HG02938 (cell line): ENCODE data around the gene SFT2D3.
A peak's percentile ranks its signal among the peaks of the same experiment; 100 is the strongest.

ENCODE experiments used
- ATAC-seq: cut with Tn5 transposase; IDR thresholded peaks from one replicate; pipeline ENCODE4 v1.9.1; 2021; ENCODE audit warnings: mild to moderate bottlenecking, moderate library complexity; ENCODE audit not compliant: unreplicated experiment

Gene SFT2D3

DNA sequence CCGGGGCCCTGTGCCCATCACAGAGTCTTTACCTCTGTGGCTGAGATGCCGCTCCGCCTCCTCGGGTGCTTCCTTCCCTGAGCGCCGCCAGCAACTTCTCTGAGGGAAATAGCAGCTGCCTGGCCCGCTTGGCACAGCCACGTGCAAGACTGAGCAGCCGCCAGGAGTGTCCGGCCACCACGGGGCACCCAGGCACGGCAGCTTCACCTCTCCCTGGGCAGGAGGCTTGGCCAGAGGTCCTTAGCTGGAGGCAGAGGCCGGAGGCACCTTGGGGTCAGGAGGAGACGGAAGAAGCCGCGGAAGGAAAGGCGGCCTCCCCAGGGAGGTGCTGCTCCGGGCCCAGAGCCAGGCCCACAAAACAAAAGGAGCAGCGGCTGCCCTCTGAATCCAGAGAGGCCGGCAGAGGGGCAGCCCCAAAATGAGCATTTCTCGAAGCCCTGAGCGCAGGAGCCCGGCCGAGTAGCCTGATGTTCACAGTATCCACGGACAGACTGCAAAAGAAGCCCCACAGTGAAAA is 20.0 kb upstream of the SFT2D3 start:
- no peak for ATAC-seq

DNA sequence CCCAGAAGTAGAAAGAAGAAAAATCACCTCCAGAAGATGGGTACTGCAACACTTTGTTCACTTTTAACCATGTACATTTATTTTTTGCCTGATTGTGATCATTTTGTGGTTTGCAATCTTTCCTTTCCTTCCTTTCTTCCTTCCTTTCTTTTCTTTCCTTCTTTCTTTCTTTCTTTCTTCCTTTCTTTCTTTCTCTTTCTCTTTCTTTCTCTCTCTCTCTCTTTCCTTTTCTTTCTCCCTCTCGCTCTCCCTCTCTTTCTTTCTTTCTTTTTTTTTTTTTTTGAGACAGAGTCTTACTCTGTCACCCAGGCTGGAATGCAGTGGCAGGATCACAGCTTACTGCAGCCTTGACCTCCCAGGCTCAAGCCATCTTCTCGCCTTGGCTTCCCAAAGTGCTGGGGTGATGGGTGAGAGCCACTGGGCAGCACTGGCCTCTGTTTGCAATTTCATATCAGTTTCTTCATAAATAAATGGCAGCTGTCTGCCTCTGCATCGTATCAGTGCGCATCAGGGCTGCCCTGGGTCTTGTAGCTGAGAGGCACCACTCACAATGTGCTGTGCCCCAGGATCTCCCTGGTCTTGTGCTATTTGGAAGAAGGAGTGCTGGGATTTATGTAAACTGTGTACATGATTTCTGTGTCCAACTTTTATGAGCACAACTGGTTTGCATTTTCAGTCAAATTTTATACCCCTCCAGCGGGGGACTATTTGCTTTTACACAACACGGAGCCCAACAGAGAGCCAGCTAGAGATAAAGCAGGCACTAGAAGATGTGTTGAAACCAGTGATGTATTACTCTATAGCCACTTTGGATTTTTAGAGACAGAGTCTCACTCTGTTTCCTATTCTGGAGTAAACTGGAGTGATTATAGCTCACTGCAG is 19.1 kb upstream of the SFT2D3 start:
- no peak for ATAC-seq

DNA sequence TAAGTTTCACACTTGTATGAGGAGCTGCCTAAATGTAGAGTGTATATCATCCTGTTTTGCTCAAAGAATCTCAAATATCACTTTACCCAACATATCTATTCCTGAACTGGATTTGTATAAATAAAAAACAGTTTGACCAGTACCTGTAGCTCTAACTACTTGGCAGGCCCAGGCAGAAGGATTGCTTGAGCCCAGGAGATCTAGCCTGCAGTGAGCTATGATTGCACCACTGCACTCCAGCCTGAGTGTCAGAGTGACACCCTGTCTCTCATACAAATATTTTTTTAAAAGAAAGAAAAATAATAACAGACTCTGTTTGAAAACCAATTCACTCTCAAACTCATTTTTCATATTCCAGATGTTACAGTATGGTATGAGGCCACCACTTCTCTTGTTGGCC is 18.2 kb upstream of the SFT2D3 start:
- no peak for ATAC-seq

DNA sequence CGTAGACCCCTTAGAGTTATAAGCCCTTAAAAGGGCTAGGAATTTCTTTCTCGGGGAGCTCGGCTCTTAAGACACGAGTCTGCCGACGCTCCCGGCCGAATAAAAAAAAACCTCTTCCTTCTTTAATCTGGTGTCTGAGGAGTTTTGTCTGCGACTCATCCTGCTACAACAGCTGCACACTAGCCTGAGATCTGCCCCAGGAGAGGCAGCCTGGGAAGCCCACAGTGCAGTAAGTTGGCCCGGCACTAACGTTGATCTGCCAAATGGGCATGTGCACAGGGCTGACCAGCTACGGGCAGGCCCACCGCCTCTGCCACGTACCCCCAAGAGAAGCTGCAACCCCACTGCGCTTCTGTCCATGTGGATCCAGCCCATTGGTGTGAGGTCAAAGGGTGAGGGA is 17.5 kb upstream of the SFT2D3 start:
- no peak for ATAC-seq

DNA sequence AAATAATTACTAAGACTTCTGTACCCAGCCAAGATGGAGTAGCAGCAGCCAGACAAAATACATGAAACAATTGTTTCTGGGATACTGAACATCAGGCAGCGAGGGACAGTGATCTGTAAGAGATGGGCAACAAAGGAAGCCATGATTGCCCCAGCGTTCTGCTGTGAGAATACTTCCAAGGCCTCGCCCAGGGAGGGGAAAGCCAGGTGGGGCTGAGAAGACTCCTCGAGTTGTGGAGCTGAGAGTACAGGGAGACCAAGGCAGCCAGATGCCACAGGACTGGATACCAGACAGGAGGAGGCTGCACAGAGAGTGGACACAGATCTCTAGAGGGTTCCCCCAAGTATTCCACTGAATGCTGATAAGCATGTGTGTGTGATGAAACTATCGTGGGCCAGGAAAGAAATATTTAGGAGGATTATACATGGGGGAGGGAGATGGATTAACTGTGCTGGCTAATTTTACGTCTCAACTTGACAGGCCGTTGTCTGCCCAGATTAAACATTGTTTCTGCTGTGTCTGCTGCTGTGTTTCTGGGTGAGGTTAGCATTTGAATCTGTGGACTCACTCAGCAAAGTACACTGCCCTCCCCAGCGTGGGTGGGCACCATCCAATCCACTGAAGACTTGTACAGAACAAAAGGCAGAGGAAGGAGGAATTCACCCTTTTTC is 15.8 kb upstream of the SFT2D3 start:
- ATAC-seq, result no peak

DNA sequence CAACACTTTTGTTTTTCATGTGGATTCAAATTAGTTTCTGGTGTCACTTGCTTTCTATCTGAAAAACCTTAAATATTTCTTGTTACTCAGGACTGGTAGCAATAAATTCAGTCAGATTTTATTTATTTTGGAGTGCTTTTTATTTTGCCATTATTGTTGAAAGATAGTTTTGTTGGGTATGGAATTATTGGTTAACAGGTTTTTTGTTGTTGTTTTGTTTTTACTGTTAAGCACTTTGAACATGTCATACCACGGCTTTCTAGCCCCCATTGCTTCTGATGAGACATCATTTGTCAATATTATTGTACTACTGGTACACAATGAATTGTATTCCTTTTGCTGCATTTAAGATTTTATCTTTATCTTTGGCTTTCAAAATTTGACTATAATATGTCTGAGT is 12.9 kb upstream of the SFT2D3 start:
- ATAC-seq, result no peak

DNA sequence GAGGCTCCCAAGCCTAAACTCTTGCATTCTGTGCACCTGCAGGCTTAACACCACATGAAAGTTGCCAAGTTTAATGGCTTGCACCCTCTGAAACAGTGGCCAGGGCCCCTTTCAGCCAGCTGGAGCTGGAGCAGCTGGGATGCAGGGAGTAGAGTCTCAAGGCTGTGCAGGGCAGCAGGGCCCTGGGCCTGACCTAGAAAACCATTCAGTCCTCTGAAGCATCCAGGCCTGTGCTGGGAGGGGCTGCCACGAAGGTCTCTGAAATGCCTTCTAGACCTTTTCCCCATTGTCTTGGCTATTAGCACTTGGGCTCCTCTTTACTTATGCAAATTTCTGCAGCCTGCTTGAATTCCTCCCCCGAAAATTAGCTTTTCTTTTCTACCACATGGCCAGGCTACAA is 10.6 kb upstream of the SFT2D3 start:
- no peak for ATAC-seq

DNA sequence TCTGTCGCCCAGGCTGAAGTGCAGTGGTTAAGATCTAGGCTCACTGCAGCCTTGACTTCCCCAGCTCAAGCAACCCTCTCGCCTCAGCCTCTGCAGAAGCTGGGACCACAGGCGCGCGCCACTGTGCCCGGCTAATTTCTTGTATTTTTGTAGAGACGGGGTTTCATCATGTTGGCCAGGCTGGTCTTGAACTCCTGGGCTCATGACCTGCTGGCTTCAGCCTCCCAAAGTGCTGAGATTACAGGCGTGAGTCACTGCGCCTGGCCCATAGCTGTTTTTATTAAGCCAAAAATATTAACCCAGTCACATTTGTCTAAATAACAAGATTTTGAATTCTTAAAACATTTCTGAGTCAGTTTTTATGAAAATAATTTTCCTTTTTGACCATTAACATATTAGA is 6.3 kb upstream of the SFT2D3 start:
- ATAC-seq, result no peak

DNA sequence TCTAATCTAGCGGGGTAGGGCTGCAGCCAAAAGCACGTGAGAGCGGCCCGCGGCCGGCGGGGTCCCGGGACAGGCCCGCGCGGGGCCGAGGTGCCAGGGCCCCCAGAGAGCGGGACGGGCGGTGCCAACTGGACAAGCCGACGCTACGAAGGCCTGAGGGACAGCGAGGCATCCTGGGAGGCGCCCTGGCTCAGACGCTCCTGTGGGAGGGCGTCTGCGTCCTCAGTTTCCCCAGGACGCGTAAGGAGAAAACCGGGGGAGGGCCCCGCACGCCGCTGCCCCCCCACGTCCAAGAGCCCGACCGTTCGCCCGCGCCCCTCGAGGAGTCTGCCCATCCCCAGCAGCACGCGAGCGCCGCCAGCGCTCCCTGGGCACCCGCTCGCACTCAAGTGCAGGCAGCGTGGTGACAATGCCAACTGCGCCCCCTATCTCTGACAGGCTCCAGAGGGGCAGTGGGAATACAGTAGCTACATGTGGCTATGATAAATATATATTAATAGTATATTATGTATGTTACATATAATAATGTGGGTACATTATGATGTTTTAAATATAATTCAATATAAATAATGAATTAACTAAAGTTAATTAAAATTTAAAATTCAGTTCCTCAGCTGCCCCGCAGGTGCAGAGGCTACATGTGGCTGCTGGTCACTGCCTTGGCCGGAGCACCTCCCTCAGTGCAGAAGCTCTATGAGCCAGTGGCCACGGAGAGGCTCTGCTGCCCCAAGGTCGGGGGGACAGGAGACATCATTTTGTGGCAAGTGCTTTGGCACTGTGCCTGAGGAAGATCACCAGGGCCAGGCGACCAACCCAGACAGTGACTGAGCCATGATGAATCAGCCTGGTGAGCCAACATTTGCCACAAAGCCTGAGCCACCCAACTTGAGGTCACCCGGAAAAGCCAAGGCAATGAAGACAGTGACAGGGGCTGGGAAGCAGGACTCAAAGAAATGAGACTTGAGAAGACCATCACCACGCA is 5.5 kb upstream of the SFT2D3 start:
- ATAC-seq, result no peak

DNA sequence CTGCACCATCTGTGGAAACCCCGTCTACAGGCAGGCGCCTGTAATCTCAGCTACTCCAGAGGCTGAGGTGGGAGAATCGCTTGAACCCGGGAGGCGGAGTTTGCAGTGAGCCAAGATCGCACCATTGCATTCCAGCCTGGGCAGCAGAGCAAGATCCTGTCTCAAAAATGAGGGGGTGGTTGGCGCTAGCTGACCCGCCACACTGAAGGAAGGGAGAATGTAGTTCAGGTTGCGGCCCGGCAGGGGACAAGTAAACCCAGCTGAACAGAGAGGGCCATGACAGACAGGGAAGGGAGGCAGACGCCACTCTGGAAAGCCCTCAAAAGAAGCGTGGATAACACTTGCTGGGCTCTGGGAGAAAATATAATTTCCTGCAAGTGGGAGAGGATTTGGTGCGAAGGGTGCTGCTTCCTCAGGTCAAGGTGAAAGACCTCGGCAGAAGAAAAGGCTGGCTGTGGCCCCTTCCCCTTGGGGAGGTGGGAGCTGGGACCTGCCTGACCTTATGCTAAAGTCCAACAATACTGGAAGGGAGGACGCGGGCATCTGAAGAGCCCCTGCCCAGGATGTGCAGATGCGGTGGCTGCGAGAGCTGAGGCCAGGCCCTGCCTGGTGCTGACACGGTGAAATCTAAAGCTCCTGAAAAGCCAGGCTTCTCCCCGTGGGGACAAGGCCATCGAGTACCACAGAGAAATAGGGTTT is 3.7 kb upstream of the SFT2D3 start:
- no peak for ATAC-seq

DNA sequence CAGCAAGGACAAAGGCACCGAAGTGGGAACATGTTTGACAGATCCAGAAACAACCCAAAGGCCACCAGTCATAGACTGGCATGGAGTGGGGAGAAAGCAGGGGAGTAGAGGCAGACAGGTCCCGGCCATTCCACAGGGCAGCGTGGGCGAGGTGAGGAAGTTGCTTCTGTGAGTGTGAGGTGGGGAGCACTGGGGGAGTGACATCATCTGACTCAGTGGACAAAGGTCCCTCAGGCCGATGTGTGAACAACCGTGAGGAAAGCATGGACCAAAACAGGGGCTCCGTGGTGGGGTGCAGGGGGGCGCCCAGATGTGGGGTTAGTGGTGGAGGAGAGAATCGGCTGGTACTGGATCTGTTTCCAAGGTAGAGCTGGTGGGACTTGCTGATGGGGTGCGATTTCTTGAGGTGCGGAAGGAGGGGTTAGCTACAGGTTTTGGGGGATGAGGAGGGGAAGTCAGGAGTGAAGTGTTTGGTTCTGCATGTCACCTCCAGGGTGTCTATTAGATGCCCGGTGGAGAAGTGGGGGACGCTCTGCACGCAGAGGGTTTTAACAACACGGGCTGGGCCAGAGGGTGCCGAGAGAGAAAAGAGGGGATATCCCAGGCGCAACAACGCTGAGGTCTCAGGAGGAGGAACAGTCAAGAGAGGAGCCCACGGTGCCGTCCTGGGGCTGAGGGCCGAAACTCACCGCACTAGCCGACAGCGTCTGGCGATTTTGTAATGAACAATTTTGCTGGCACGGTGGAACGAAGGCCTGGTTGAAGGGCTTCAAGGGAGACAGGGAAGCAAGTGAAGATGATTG is 2.5 kb upstream of the SFT2D3 start:
- no peak for ATAC-seq

DNA sequence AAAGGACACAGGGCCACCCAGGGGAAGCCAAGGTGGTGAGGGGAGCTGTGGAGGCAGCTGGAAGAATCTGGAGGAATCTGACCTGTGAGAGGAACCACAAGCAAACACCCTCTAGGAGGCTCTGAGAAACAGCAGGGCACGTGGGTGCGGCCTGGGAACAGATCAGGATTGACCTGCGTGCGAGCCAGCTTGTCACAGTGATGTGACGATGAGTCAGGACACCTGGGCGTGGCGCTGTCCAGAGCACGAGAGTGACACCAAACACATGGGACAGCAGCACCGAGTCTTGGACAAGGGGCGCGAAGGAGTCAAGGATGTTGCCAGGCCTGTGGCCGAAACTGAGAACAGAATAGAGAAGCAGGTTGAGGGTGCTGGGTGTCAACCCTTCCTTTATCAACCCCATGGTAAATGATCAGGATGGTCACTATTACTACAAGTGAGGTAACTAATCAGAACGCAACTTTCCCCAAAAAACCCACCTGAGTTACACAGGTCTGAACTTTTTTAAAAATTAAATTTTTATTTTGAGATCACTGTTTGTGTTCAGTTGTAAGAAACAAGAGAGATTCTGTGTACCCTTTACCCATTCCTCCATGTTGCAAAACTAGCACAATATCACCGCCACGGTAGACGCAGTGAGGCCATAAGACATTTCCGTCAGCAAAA is 637 bp upstream of the SFT2D3 start:
- ATAC-seq, result peak; percentile 60

DNA sequence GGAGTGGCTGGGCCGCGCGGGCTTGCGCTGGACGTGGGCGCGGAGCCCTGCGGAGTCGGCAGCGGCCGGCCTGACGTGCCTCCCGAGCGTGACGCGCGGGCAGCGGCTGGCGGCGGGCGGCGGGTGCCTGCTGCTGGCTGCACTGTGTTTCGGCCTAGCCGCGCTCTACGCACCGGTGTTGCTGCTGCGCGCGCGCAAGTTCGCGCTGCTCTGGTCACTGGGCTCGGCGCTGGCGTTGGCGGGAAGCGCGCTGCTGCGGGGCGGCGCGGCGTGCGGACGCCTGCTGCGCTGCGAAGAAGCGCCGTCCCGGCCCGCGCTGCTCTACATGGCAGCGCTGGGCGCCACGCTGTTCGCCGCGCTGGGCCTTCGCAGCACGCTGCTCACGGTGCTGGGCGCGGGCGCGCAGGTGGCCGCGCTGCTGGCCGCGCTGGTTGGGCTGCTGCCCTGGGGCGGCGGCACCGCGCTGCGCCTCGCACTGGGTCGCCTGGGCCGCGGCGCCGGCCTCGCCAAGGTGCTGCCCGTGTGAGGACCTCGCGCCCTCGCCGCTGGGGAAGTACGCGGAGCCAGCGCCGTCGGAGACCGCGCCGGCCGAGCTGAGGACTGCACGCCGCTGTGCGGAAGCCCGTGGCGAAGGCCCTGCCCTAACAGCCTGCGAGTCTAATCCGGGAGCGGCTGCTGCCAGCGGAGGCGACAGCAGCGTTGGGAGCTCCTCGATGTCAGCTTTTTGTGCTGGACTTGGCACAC is 526 bp downstream of the SFT2D3 start:
- ATAC-seq, result peak; percentile 53

DNA sequence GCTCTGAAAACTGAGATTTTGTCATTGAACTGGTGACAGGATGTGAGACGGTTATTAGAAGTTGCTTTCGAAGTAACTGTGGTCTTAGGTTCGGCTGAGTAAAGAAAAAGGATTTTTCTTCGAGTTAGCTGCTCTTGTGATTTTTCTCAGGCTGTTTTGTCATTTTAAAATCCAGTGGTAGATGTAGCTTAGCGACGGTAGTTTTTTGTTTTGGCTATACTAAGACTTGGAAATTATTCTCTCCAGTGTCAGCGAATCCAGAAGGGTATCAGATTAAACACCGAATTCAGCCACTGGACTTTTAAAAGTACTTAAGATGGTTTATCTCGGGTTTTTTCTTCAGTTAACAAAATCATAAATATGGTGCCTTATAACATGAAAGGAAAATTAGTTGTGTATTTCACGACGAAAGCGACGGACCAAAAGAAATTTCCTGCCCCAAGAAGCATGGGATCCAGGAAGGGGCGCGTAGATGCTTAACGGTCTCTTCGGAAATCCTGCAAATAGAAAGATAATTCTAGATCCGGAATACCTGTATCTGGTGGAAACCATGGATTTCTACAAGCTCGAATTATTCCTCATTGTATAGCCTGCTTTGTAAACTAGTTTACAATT is 1.2 kb downstream of the SFT2D3 start:
- ATAC-seq, result no peak

DNA sequence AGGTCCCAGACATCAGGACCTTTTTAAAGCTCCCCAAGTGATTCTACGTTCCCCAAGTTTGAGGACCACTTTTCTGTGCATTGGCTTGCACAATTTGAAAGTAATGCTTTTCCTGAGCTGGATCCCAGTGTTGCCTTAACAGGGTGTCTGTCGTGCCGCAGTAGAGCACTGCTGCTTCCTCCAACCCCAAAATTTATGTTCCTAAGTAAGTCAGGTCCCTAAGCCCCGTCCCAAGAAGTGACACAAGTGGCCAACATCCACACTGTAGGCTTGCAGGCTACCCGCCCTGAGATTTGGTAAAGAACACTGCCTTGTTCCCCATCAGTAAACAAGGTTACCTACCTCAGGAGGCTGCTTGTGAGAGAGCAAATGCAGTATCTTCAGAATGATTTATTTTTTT is 2.0 kb downstream of the SFT2D3 start:
- no peak for ATAC-seq

DNA sequence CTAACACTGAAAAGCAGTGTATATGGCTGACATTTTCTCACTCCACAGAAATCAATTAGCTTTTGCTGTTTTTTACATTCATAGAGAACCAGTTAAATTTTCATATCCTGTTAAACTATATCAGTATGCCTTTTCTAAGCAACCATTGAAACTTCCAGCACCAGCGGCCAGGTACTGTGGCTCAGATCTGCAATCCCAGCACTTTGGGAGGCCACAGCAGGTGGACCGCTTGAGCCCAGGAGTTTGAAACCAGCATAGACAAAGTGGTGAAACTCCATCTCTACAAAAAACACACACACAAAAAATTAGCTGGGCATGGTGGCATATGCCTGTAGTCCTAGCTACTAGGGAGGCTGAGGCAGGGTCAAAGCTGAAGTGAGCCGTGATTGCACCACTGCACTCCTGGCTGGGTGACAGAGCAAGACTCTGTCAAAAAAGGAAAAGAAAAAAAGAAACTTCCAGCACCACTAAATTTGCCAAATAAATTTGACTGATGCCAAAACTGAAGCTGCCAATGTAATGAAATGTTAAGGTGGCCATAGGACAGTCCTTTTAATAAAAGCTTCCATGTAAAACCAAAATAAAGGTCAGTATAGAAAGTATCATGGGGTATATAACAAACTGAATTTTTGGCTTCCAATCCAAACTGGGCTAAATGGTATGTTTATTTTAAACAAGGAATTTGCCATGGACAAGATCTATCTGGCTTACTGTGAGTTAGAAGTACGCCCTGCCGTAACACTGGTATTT is 3.5 kb downstream of the SFT2D3 start:
- ATAC-seq, result no peak

DNA sequence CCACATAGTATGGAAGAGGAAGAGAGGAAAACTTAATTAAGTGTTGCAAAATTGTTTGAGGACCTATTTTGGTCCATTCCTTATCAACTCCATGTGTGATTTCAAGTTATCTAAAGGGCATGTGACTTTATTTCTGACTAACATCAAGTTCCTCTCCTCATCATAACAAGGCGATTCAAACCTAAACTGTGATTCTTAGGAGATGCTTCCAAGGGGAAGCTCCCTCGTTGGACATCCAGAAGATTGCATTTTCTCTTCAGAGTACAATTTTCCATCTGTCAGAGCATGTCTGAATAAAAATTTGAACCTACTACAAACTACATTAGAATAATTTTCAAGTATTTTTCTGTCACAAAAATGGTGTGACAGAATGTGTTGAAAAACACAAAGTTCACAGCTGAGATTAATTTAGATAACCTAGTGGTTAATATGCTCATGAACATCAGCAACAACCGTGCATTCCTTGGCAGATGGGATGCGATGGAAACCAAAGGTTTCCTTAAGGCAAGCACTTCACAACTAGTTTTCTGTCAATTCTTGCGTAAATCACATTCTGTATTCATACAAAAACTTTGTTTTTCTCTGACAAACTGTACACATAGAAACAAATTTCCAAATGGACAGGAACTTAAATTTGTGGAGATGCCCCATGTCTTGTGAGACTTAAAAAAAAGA is 4.2 kb downstream of the SFT2D3 start:
- ATAC-seq, result no peak
